ENCODE data around the gene CRHR1. TPM values are rescaled to one million over a fixed set of nuclear protein-coding genes. Genes with fewer than 3 reads are reported as not detected.

CRHR1 gene
- polyA plus RNA-seq, 3 donors: not detected

DNA sequence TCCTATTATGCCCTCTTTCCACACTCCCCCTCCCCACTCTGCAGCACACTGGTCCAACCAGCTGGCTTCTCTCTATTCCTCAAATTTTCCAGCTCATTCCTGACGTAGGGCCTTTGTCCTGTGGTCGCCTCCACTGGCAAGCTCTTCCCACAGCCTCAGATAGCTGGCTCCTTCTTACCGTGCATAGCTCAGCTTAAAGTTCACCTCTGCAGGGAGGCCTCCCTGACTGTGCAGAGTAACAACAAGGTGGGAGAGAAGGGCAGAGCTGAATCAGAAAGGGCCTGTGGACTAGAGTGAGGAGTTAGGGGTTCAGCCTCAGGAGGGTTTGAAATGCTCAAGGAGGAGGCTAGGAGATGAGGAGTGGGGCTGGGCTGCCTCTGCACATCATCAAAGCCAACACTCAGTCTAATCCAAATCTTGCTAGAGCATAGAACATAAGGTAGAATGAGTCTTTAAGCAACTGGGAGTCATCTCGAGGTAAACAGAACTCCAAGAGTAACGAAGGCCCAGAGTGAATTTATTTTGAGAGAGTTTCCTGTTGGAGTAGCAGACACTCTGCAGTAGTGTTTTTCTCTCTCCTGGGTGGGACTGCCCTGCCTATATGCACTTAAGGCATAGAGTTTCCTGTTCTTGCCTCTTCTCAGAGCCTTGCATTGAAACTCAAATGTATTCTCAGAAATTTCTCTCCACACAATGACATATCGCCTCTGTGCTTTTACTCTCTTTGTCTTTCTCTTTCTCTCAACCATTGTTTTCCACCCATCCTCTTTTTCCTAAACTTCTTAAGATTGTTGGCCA lies 79.9 kb downstream of the CRHR1 start:
- Histone ChIP-seq H3K27ac (ENCODE audit: low read depth in 1 of 2, low read length in 2 of 2) (no peak overlapping the region), H3K79me2 (ENCODE audit: insufficient read depth, low read length) (no peaks in the 10 kb centered on the region), H4K20me1 (ENCODE audit: insufficient read depth, low read length) (no peaks in the 10 kb centered on the region), H3K4me1 (ENCODE audit: control insufficient read depth in 1 of 2, insufficient read depth in 2 of 2, low read length in 2 of 2) (no peaks in the 10 kb centered on the region), H3K36me3 (replicated peaks in 1 of 2; ENCODE audit: control insufficient read depth in 1 of 2, insufficient read depth in 2 of 2, low read length in 2 of 2) (no peaks in the 10 kb centered on the region), H3K4me3 (replicated peaks in 1 of 3; ENCODE audit: low read depth in 2 of 3, low read length in 3 of 3) (no peak overlapping the region), H2AFZ (ENCODE audit: insufficient read depth, low read depth, low read length, poor library complexity, severe bottlenecking) (no peak overlapping the region), H3K4me2 (replicated peaks; ENCODE audit: extremely low read depth, low read length, poor library complexity, severe bottlenecking) (no peak overlapping the region), H3K9me3 (replicated peaks in 1 of 2; ENCODE audit: control insufficient read depth in 1 of 2, insufficient read depth in 1 of 2, low read length in 2 of 2) (no peaks in the 10 kb centered on the region), H3K27me3 (ENCODE audit: control insufficient read depth in 2 of 2, insufficient read depth in 2 of 2, low read length in 2 of 2) (peaks cover 0 to 7% of the 10 kb centered on the region in 2 donors), H3K9ac (ENCODE audit: insufficient read depth, low read length, poor library complexity, severe bottlenecking) (no peak overlapping the region)
- no peak overlapping the region for H3K4me3 Mint-ChIP-seq
- no peak overlapping the region for H3K27ac Mint-ChIP-seq
- intact Hi-C loops (cut with micrococcal nuclease): no loop called here
- peaks cover 7% of the 10 kb centered on the region for H3K4me1 Mint-ChIP-seq
- peaks cover 17 to 23% (median 18%) of the 10 kb centered on the region in 3 donors for H3K27me3 Mint-ChIP-seq (ENCODE audit: low read depth in 3 of 3)
- peaks cover 0 to 13% (median 3%) of the 10 kb centered on the region in 7 donors for H3K9me3 Mint-ChIP-seq
- 67% methylated on average over 2 of the region's 6 CpGs for WGBS (ENCODE audit: insufficient coverage)
- TF ChIP-seq, protein P1, sequence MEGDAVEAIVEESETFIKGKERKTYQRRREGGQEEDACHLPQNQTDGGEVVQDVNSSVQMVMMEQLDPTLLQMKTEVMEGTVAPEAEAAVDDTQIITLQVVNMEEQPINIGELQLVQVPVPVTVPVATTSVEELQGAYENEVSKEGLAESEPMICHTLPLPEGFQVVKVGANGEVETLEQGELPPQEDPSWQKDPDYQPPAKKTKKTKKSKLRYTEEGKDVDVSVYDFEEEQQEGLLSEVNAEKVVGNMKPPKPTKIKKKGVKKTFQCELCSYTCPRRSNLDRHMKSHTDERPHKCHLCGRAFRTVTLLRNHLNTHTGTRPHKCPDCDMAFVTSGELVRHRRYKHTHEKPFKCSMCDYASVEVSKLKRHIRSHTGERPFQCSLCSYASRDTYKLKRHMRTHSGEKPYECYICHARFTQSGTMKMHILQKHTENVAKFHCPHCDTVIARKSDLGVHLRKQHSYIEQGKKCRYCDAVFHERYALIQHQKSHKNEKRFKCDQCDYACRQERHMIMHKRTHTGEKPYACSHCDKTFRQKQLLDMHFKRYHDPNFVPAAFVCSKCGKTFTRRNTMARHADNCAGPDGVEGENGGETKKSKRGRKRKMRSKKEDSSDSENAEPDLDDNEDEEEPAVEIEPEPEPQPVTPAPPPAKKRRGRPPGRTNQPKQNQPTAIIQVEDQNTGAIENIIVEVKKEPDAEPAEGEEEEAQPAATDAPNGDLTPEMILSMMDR (IDR thresholded peaks at IDR 0.05): no peak
- H3K36me3 Mint-ChIP-seq: no peaks in the 10 kb centered on the region
- DNase-seq: no peak

GRCh38 chr17:45867171-45867570 lies 83.1 kb downstream of the CRHR1 start:
- Histone ChIP-seq H3K4me2 (replicated peaks; ENCODE audit: extremely low read depth, low read length, poor library complexity, severe bottlenecking) (no peak overlapping the region), H2AFZ (ENCODE audit: insufficient read depth, low read depth, low read length, poor library complexity, severe bottlenecking) (no peak overlapping the region), H3K79me2 (ENCODE audit: insufficient read depth, low read length) (no peaks in the 10 kb centered on the region), H3K27me3 (ENCODE audit: control insufficient read depth in 2 of 2, insufficient read depth in 2 of 2, low read length in 2 of 2) (peaks cover 0 to 7% of the 10 kb centered on the region in 2 donors), H3K9me3 (replicated peaks in 1 of 2; ENCODE audit: control insufficient read depth in 1 of 2, insufficient read depth in 1 of 2, low read length in 2 of 2) (no peaks in the 10 kb centered on the region), H4K20me1 (ENCODE audit: insufficient read depth, low read length) (no peaks in the 10 kb centered on the region), H3K4me1 (ENCODE audit: control insufficient read depth in 1 of 2, insufficient read depth in 2 of 2, low read length in 2 of 2) (no peaks in the 10 kb centered on the region), H3K4me3 (replicated peaks in 1 of 3; ENCODE audit: low read depth in 2 of 3, low read length in 3 of 3) (no peak overlapping the region), H3K36me3 (replicated peaks in 1 of 2; ENCODE audit: control insufficient read depth in 1 of 2, insufficient read depth in 2 of 2, low read length in 2 of 2) (no peaks in the 10 kb centered on the region), H3K9ac (ENCODE audit: insufficient read depth, low read length, poor library complexity, severe bottlenecking) (no peak overlapping the region), H3K27ac (ENCODE audit: low read depth in 1 of 2, low read length in 2 of 2) (no peak overlapping the region)
- WGBS (ENCODE audit: insufficient coverage): 85% methylated on average over 3 of the region's 6 CpGs
- no peak for DNase-seq
- no peaks in the 10 kb centered on the region for H3K36me3 Mint-ChIP-seq
- no peak overlapping the region for H3K4me3 Mint-ChIP-seq
- peaks cover 7% of the 10 kb centered on the region for H3K4me1 Mint-ChIP-seq
- H3K27ac Mint-ChIP-seq: no peak overlapping the region
- H3K9me3 Mint-ChIP-seq: peaks cover 0 to 16% (median 6%) of the 10 kb centered on the region in 7 donors
- intact Hi-C loops (cut with micrococcal nuclease): no loop called here
- H3K27me3 Mint-ChIP-seq (ENCODE audit: low read depth in 3 of 3): peaks cover 16 to 20% (median 16%) of the 10 kb centered on the region in 3 donors
- TF ChIP-seq, protein P1 (IDR thresholded peaks at IDR 0.05): no peak

Data from CD14-positive monocyte (primary cell).